DMS 273 treated with DMSO at 0.1 percent for 48 hours (cell line): ENCODE data around the gene MORC1.

Source experiments
- DNase-seq: peaks from one replicate; lab custom pipeline; 2025; lab: John Stamatoyannopoulos, UW

MORC1 gene

GRCh38 chr3:108936924-108937689, 180.8 kb downstream of the MORC1 start:
- no peak for DNase-seq

GRCh38 chr3:108931035-108931434, 186.9 kb downstream of the MORC1 start:
- no peak for DNase-seq

GRCh38 chr3:108918866-108919265, 199.1 kb downstream of the MORC1 start:
- DNase-seq = no peak

- DNase-seq = peak; percentile 33
Measured at GRCh38 chr3:108914774-108915641, 202.9 kb downstream of the MORC1 start.

- no peak for DNase-seq
Measured at GRCh38 chr3:108909799-108910198, 208.1 kb downstream of the MORC1 start.
